Neuronal stem cell (in vitro differentiated cells): ENCODE measurements around the gene CACNB4.
"Not testable (repeated sequence)": the region's sequence is repeated elsewhere in the genome, so short reads cannot be mapped to it uniquely, and the experiment has no call there.

ENCODE experiments used
- DNase-seq: peaks from one replicate; pipeline ENCODE4 v3.0.0-alpha.2; 2013; ENCODE audit warnings: low spot score
- H2AFZ ChIP-seq: one replicate; pipeline ENCODE4 v1.6.1; 2013; ENCODE audit warnings: mild to moderate bottlenecking, low read length, inconsistent platforms
- H2AK5ac ChIP-seq: 2 replicates; pipeline ENCODE4 v1.6.1; 2013; ENCODE audit warnings: low read depth, mild to moderate bottlenecking, inconsistent platforms, low read length, moderate library complexity, mixed read lengths
- H2BK120ac ChIP-seq: 2 replicates; pipeline ENCODE4 v1.6.1; 2013; ENCODE audit warnings: low read depth, mild to moderate bottlenecking, inconsistent platforms, low read length, moderate library complexity, mixed read lengths
- H2BK12ac ChIP-seq: one replicate; pipeline ENCODE4 v1.6.1; 2013; ENCODE audit warnings: low read length, inconsistent platforms
- H2BK15ac ChIP-seq: 2 replicates; pipeline ENCODE4 v1.6.1; 2013; ENCODE audit warnings: mild to moderate bottlenecking, low read length, inconsistent platforms, mixed read lengths
- H2BK5ac ChIP-seq: one replicate; pipeline ENCODE4 v1.6.1; 2013; ENCODE audit warnings: inconsistent platforms, mild to moderate bottlenecking, low read length, moderate library complexity
- H3K14ac ChIP-seq: one replicate; pipeline ENCODE4 v1.6.1; 2013; ENCODE audit warnings: low read length, inconsistent platforms
- H3K18ac ChIP-seq: 2 replicates; pipeline ENCODE4 v1.6.1; 2013; ENCODE audit warnings: low read length, inconsistent platforms
- H3K23ac ChIP-seq: 2 replicates; pipeline ENCODE4 v1.6.1; 2013; ENCODE audit warnings: low read depth, mild to moderate bottlenecking, mixed read lengths, low read length, inconsistent platforms; ENCODE audit not compliant: poor library complexity
- H3K27ac ChIP-seq: replicated peaks from 3 replicates; pipeline ENCODE4 v1.5.1; 2013; ENCODE audit warnings: low read length, inconsistent platforms
- H3K27me3 ChIP-seq, 3 experiments: 2 replicates each; pipeline ENCODE4 v1.6.1; 2013; ENCODE audit warnings: low read length in 3 of 3, mild to moderate bottlenecking in 2 of 3, inconsistent platforms in 1 of 3, low read depth in 1 of 3, mixed read lengths in 1 of 3, moderate library complexity in 1 of 3; ENCODE audit not compliant: control insufficient read depth in 3 of 3, insufficient read depth in 3 of 3
- H3K36me3 ChIP-seq, 2 donors: replicated peaks in 1 of 2; 2 replicates each; pipeline ENCODE4 v1.6.1; 2013; ENCODE audit warnings: low read length in 2 of 2; ENCODE audit not compliant: control insufficient read depth in 2 of 2, insufficient read depth in 2 of 2
- H3K4ac ChIP-seq: 2 replicates; pipeline ENCODE4 v1.6.1; 2013; ENCODE audit warnings: inconsistent platforms, mild to moderate bottlenecking, low read length, moderate library complexity
- H3K4me1 ChIP-seq, 2 donors: 1 replicate in 1 of 2; 2 replicates in 1 of 2; pipeline ENCODE4 v1.6.1; 2013; ENCODE audit warnings: low read length in 2 of 2, low read depth in 1 of 2; ENCODE audit not compliant: control insufficient read depth in 2 of 2, insufficient read depth in 1 of 2
- H3K4me2 ChIP-seq: one replicate; pipeline ENCODE4 v1.6.1; 2013; ENCODE audit warnings: mild to moderate bottlenecking, low read length, inconsistent platforms; ENCODE audit not compliant: insufficient read depth, poor library complexity, severe bottlenecking
- H3K4me3 ChIP-seq, 2 donors: 2 replicates each; pipeline ENCODE4 v1.5.1; 2013; ENCODE audit warnings: low read length in 2 of 2, mild to moderate bottlenecking in 2 of 2, inconsistent platforms in 1 of 2, moderate library complexity in 1 of 2
- H3K79me1 ChIP-seq: one replicate; pipeline ENCODE4 v1.6.1; 2013; ENCODE audit warnings: low read depth, mild to moderate bottlenecking, inconsistent platforms, low read length, moderate library complexity
- H3K9ac ChIP-seq: one replicate; pipeline ENCODE4 v1.6.1; 2013; ENCODE audit warnings: mild to moderate bottlenecking, low read depth, low read length, inconsistent platforms; ENCODE audit not compliant: poor library complexity
- H3K9me3 ChIP-seq, 2 donors: replicated peaks in 1 of 2; 2 replicates each; pipeline versions ENCODE3 to v1.6.1; 2013; ENCODE audit warnings: low read length in 2 of 2, mild to moderate bottlenecking in 2 of 2, inconsistent platforms in 1 of 2, low read depth in 1 of 2, mixed read lengths in 1 of 2, moderate library complexity in 1 of 2; ENCODE audit not compliant: control insufficient read depth in 2 of 2, insufficient read depth in 1 of 2
- H4K8ac ChIP-seq: one replicate; pipeline ENCODE4 v1.6.1; 2013; ENCODE audit warnings: low read depth, mild to moderate bottlenecking, inconsistent platforms, low read length, moderate library complexity
- H4K91ac ChIP-seq: one replicate; pipeline ENCODE4 v1.6.1; 2013; ENCODE audit warnings: low read length, low read depth, mild to moderate bottlenecking, inconsistent platforms; ENCODE audit not compliant: poor library complexity
- WGBS, 2 donors: extraction: QIAGEN DNeasy Blood & Tissue Kit; methylation state at CpG; one replicate each; pipeline ENCODE4 v1.1.7; 2013; ENCODE audit warnings: missing lambda C conversion rate in 2 of 2, mixed read lengths in 1 of 2; ENCODE audit not compliant: insufficient read length in 2 of 2, insufficient replicate concordance in 1 of 2; ENCODE audit errors: extremely low coverage in 2 of 2; 5-methylcytosine and 5-hydroxymethylcytosine counted together

Gene CACNB4

DNA sequence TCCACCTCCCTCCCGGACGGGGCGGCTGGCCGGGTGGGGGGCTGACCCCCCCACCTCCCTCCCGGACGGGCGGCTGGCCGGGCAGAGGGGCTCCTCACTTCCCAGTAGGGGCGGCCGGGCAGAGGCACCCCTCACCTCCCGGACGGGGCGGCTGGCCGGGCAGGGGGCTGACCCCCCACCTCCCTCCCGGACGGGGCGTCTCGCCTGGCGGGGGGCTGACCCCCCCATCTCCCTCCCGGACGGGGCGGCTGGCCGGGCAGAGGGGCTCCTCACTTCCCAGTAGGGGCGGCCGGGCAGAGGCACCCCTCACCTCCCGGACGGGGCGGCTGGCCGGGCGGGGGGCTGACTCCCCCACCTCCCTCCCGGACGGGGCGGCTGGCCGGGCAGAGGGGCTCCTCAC, 223.2 kb downstream of the CACNB4 start:
- not testable (repeated sequence) for DNase-seq, H3K9ac ChIP-seq, H2AFZ ChIP-seq, H2BK12ac ChIP-seq, H2AK5ac ChIP-seq, H3K79me1 ChIP-seq, H3K4me1 ChIP-seq, H2BK15ac ChIP-seq, H3K9me3 ChIP-seq, H2BK120ac ChIP-seq, H3K4ac ChIP-seq, H3K14ac ChIP-seq, H3K4me2 ChIP-seq, H3K27ac ChIP-seq, H3K4me3 ChIP-seq, H2BK5ac ChIP-seq, H4K8ac ChIP-seq, H3K18ac ChIP-seq, H3K23ac ChIP-seq, H4K91ac ChIP-seq, H3K27me3 ChIP-seq
- WGBS, 2 donors = no CpG with 5 or more reads among the region's 34 CpGs
- peaks cover 5 to 22% of the 10 kb centered on the region in 2 donors for H3K36me3 ChIP-seq

DNA sequence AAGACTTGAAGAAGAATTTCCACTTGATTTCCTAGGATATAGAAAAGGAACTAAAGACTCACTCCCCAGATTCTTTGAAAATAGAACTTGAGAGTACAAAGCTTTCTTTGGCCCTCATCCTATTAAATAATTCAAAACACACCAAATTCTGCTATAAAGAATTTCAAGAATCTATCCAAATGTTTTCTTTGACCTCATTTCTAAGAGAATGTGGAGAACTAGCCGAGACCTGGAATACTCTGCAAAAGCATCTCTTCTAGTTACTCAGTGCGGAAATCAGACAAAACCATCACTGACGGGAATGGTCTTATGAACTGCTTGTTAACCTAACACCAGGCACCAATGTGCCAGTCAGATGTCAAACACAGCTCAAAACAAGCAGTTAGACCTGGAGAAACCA, 226.4 kb downstream of the CACNB4 start:
- no peak overlapping the region for H3K4me2 ChIP-seq
- DNase-seq = no peak
- H3K27me3 ChIP-seq = no peaks in the 10 kb centered on the region
- peaks cover 2 to 11% of the 10 kb centered on the region in 2 donors for H3K36me3 ChIP-seq
- no peak overlapping the region for H4K8ac ChIP-seq
- peaks cover 2 to 4% of the 10 kb centered on the region in 2 donors for H3K4me1 ChIP-seq
- no peak overlapping the region for H2BK120ac ChIP-seq
- H2AK5ac ChIP-seq = no peak overlapping the region
- no peak overlapping the region for H2AFZ ChIP-seq
- no peak overlapping the region for H2BK15ac ChIP-seq
- H3K4me3 ChIP-seq = no peak overlapping the region
- H3K79me1 ChIP-seq = no peaks in the 10 kb centered on the region
- WGBS, 2 donors = no CpG with 5 or more reads among the region's 3 CpGs
- H3K18ac ChIP-seq = no peak overlapping the region
- no peak overlapping the region for H3K9ac ChIP-seq
- H3K9me3 ChIP-seq = peaks cover 2 to 4% of the 10 kb centered on the region in 2 donors
- H2BK5ac ChIP-seq = no peak overlapping the region
- H4K91ac ChIP-seq = no peak overlapping the region
- H3K27ac ChIP-seq = no peak overlapping the region
- H3K14ac ChIP-seq = no peak overlapping the region
- no peak overlapping the region for H2BK12ac ChIP-seq
- H3K23ac ChIP-seq = no peak overlapping the region
- no peak overlapping the region for H3K4ac ChIP-seq

DNA sequence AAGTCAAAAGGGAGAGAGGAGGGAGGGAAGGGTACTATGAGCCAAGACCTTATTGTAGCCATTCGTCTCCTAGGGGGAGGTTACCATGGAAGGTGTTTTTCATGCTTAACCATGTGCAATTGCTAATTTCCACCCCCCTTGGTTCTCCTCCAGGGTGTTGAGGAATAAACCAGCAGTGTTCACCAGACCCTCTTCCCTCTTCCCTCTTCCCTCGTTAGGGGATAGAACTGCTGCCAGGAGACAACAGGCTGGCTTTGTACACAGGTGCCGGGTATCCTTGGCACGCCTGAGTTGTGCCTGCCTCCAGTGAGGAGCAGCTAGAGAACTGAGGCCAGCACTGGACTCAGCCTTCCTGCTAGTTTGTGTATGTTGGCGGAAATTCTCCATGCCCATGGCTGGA, 229.6 kb downstream of the CACNB4 start:
- H3K36me3 ChIP-seq = peaks cover 0 to 9% of the 10 kb centered on the region in 2 donors
- H4K91ac ChIP-seq = no peak overlapping the region
- H3K4me1 ChIP-seq = peaks cover 2% of the 10 kb centered on the region in 2 donors
- no peak overlapping the region for H2AFZ ChIP-seq
- no peak overlapping the region for H2BK15ac ChIP-seq
- no peak overlapping the region for H3K4ac ChIP-seq
- H4K8ac ChIP-seq = no peak overlapping the region
- H3K9ac ChIP-seq = no peak overlapping the region
- H3K27ac ChIP-seq = no peak overlapping the region
- H3K79me1 ChIP-seq = no peaks in the 10 kb centered on the region
- no peak overlapping the region for H2BK12ac ChIP-seq
- H3K14ac ChIP-seq = no peak overlapping the region
- WGBS, 2 donors = no CpG with 5 or more reads among the region's 5 CpGs
- H3K27me3 ChIP-seq = no peaks in the 10 kb centered on the region
- no peak overlapping the region for H2BK120ac ChIP-seq
- H3K23ac ChIP-seq = no peak overlapping the region
- no peak overlapping the region for H2AK5ac ChIP-seq
- no peaks in the 10 kb centered on the region for H3K9me3 ChIP-seq
- no peak overlapping the region for H3K4me2 ChIP-seq
- no peak overlapping the region for H2BK5ac ChIP-seq
- DNase-seq = no peak
- no peak overlapping the region for H3K4me3 ChIP-seq
- peak overlapping the region; percentile 13 for H3K18ac ChIP-seq

DNA sequence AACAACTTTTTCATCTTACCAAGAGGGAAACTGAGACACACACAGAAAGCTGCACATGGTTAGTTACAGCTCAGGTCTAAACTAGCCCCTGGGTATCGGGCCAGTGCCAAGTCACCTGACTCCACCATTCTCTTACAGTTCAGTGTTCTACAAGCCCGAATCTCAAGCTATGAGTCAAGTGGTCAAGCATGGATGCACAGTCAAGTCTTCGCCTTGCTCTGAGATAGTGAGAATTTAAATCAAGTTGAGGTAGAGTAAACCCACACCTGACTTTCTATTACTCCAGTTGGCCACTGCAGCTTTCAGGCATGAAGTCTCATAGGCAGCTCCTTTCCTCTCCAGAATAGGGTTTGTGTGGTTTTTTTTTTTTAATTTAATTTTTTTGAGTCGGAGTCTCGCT, 236.1 kb downstream of the CACNB4 start:
- Histone ChIP-seq H3K23ac (no peak overlapping the region), H3K4me3 (no peak overlapping the region), H2BK120ac (no peak overlapping the region), H2BK12ac (no peak overlapping the region), H2BK15ac (no peak overlapping the region), H4K91ac (no peak overlapping the region), H3K27me3 (no peaks in the 10 kb centered on the region), H2BK5ac (no peak overlapping the region), H4K8ac (no peak overlapping the region), H3K9me3 (no peaks in the 10 kb centered on the region), H3K27ac (no peak overlapping the region), H3K4ac (no peak overlapping the region), H3K4me1 (no peaks in the 10 kb centered on the region), H3K14ac (no peak overlapping the region), H3K36me3 (no peaks in the 10 kb centered on the region), H3K9ac (no peak overlapping the region), H2AFZ (no peak overlapping the region), H3K4me2 (no peak overlapping the region), H3K79me1 (no peaks in the 10 kb centered on the region), H3K18ac (no peak overlapping the region), H2AK5ac (no peak overlapping the region)
- DNase-seq = no peak
- no CpG with 5 or more reads among the region's 5 CpGs for WGBS, 2 donors
